NCI-H510A (cell line): ENCODE results near the gene OLFML3.

Source experiments
- DNase-seq: peaks from one replicate; lab custom pipeline; 2025; lab: John Stamatoyannopoulos, UW

OLFML3 gene

GRCh38 chr1:113949007-113949406 lies 30.3 kb upstream of the OLFML3 start:
- DNase-seq, result no peak

DNA sequence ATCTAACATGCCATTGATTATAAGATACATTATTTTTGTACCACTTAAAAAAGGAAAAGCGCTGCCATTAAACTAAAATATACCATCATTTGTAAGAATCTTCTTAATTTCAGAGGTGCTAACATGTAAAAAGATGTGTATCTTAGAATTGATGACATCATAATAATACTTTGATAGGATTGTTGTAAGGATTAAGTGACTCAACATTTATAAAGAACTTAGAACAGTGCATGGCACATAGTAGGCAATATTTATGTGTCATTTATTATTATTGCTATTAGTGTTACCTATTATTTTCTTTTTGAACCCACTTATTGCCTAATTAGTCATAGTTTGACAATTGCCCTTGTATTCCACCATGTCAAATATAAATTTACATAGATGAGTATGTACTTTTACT lies 28.4 kb upstream of the OLFML3 start:
- DNase-seq, result no peak

GRCh38 chr1:113951719-113952118 lies 27.6 kb upstream of the OLFML3 start:
- DNase-seq, result no peak

GRCh38 chr1:113957984-113958383 lies 21.3 kb upstream of the OLFML3 start:
- no peak for DNase-seq

DNA sequence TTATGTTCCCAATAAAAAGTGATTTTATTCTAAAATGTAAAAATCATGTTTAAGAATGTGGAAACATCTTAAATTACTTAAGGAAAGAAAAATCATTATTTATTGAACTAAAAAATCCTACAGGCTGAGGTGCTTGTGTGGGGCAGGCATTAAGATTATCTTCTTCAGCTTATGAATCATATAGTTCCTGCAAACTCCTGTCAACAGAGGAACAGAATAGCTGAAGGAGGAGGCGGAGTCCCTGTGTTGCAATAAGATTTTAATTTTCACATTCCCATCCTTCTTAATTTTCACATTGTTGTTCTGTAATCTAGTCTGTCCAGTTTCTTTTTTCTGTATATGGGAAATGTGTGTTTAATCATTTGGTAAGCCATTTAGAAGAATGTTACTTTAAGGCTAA lies 20.6 kb upstream of the OLFML3 start:
- DNase-seq, result no peak

- no peak for DNase-seq
Measured at GRCh38 chr1:113963281-113963906, 15.9 kb upstream of the OLFML3 start.

- no peak for DNase-seq
Measured at GRCh38 chr1:113965703-113966412, 13.4 kb upstream of the OLFML3 start.

- DNase-seq, result no peak
Measured at GRCh38 chr1:113972954-113973353, 6.3 kb upstream of the OLFML3 start.

DNA sequence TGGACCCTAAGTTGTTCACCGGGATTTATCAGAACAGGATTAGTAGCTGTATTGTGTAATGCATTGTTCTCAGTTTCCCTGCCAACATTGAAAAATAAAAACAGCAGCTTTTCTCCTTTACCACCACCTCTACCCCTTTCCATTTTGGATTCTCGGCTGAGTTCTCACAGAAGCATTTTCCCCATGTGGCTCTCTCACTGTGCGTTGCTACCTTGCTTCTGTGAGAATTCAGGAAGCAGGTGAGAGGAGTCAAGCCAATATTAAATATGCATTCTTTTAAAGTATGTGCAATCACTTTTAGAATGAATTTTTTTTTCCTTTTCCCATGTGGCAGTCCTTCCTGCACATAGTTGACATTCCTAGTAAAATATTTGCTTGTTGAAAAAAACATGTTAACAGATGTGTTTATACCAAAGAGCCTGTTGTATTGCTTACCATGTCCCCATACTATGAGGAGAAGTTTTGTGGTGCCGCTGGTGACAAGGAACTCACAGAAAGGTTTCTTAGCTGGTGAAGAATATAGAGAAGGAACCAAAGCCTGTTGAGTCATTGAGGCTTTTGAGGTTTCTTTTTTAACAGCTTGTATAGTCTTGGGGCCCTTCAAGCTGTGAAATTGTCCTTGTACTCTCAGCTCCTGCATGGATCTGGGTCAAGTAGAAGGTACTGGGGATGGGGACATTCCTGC lies 3.9 kb upstream of the OLFML3 start:
- no peak for DNase-seq

GRCh38 chr1:113976609-113977278 lies 2.5 kb upstream of the OLFML3 start:
- DNase-seq, result no peak

GRCh38 chr1:113977906-113978305 lies 1.4 kb upstream of the OLFML3 start:
- no peak for DNase-seq

- DNase-seq, result no peak
Measured at GRCh38 chr1:113980110-113980509, 836 bp downstream of the OLFML3 start.

GRCh38 chr1:113981962-113982931 lies 3.0 kb downstream of the OLFML3 start:
- no peak for DNase-seq

DNA sequence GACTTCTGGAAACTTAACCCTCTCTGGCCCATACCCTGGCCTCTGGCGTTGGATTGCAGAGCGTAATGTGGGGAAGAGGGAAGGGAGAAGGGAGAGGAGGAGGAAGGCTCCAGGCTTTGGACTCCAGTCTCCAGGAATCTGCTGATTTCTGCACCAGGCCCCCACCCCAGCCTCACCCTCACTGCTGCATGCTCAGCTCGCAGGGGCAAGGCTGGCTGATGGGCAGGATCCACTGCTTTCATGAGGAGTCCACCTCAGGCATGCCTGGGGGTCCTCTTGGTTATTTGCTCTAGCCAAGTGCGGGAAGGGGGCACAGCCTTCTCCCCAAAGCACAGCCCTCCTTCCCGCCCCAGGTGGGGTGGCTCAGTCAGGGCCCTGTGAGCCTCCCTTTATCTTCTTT lies 3.7 kb downstream of the OLFML3 start:
- no peak for DNase-seq

GRCh38 chr1:113983391-113983790 lies 4.1 kb downstream of the OLFML3 start:
- no peak for DNase-seq

DNA sequence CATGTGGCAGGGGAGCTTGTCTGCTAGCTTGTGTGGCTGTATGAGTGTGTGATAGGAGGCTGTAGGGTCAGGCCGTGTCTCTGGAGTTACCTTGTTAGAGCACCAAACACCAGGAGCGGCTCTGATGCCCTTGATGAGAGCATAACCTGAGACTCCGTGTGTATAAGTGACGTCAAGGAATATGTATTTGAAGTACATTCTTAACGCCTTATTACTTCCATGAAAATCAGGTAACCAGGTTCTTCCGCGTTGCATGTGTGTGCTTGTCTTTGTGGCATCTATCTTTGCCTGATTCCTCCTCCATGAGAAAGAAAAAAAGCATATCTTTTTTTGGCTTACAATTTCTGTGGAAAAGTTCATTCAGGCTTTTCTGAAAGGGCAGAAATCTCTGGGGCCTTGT lies 4.6 kb downstream of the OLFML3 start:
- no peak for DNase-seq

- DNase-seq, result peak; percentile 61
Measured at GRCh38 chr1:113984710-113985109, 5.4 kb downstream of the OLFML3 start.

DNA sequence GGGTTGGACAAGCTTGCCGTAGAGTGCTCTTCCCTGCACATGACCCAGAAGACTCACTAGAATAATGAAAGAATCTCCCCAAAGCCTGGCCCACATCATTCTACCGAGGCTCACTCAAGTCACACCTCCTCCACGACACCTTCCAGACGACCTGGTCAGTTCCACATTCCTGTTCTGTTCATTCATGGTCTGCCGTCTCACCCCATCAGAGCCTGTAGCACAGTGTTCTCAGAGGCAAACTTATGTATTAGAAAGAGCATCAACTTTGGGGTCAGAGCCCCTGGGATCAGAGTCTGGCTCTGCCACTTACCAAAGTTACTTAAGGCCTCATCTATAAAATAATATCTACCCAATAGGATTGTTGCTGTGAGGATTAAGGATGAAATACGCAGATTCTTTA lies 7.5 kb downstream of the OLFML3 start:
- no peak for DNase-seq

- no peak for DNase-seq
Measured at GRCh38 chr1:113987259-113987658, 8.0 kb downstream of the OLFML3 start.

GRCh38 chr1:113990530-113990929 lies 11.3 kb downstream of the OLFML3 start:
- no peak for DNase-seq

DNA sequence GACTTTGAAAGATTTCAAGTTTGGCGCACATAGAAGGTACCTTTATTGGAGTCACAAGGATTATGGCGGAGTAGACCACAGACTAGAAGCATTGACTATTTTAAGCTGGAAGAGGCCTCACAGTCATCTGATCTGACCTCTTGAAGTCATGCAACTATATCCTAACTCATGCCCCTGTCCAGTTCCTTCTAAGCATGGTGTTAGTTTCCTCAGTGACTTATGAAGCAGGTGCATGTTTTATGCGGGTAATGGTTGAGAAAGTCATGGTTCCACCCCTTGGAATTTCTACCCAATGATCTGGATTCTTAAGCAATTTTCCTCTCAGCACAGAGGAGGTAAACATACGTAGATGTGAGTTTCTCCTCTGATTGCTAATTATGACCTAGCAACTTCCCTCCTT lies 11.7 kb downstream of the OLFML3 start:
- DNase-seq, result no peak
